Testis (tissue), 2 donors: ENCODE measurements around the gene HYOU1.

ENCODE experiments used
- POLR2A ChIP-seq: fragments of 450-650 bp; IDR thresholded peaks from one replicate; pipeline ENCODE4 v1.6.1; 2017; ENCODE audit warnings: antibody characterized with exemption, mild to moderate bottlenecking, moderate library complexity
- TF ChIP-seq, protein P1 (sequence below), 3 experiments: fragments of 450-650 bp in 2 of 3; fragments of 200-600 bp in 1 of 3; sonication (generic) in 1 of 3; IDR thresholded peaks; one replicate each; pipeline ENCODE4 v1.5.1; 2016 to 2019; ENCODE audit warnings: antibody characterized with exemption in 3 of 3, mild to moderate bottlenecking in 2 of 3, moderate library complexity in 1 of 3

DNA sequence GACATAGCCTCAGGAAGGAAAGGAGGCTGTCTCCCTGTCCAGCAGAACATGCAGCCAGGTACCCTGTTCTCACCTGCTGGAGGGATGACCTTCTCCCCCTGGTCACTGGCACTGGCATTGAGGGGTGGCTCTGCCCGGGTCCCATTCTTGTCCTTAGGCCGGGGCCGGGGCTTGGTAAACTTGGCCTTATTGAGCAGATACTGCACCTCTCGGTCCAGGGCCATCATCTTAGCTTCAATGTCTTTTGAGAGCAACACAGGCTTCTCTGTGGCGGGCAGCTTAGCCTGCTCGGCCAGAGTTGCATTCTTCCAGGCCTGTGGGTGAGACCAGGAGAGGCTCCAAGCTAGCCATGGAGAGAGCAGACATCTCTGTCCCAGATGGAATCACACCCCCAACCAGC lies 10.5 kb downstream of the HYOU1 start:
- TF ChIP-seq, protein P1, sequence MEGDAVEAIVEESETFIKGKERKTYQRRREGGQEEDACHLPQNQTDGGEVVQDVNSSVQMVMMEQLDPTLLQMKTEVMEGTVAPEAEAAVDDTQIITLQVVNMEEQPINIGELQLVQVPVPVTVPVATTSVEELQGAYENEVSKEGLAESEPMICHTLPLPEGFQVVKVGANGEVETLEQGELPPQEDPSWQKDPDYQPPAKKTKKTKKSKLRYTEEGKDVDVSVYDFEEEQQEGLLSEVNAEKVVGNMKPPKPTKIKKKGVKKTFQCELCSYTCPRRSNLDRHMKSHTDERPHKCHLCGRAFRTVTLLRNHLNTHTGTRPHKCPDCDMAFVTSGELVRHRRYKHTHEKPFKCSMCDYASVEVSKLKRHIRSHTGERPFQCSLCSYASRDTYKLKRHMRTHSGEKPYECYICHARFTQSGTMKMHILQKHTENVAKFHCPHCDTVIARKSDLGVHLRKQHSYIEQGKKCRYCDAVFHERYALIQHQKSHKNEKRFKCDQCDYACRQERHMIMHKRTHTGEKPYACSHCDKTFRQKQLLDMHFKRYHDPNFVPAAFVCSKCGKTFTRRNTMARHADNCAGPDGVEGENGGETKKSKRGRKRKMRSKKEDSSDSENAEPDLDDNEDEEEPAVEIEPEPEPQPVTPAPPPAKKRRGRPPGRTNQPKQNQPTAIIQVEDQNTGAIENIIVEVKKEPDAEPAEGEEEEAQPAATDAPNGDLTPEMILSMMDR (IDR thresholded peaks at IDR 0.05): no peak
- no peak for TF ChIP-seq POLR2A
